Measurements from ENCODE around the gene ATXN1. TPM values are rescaled to one million over a fixed set of nuclear protein-coding genes. Genes with fewer than 3 reads are reported as not detected.

The ATXN1 gene
- total RNA-seq, 2 donors from 2014 or later: 56.4 to 103 TPM

DNA sequence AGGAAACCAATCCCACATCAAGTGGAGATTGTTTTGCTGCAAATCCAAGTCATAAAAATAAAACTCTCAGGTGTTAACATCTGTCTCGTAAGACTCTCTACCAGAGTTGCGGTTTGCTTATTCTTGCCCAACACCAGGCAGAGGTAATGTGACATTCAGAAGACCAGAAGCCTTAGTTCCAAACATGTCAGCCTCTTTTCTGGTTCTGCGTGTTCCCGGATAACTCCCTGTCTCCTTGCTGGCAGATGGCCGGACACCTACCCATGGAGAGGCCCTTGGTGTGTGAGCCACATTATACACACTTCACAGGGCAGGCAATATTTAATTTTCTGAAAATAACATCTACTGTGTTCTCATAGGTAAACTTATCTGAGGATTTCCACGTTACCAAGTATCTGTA, 449.5 kb downstream of the ATXN1 start:
- Mint-ChIP-seq H3K36me3 (no peaks in the 10 kb centered on the region), H3K27ac (no peak overlapping the region), H3K27me3 (no peaks in the 10 kb centered on the region), H3K4me3 (no peak overlapping the region), H3K4me1 (ENCODE audit: low read depth in 2 of 2) (peaks cover under 1 to 3% of the 10 kb centered on the region in 2 donors), H3K9me3 (no peaks in the 10 kb centered on the region)
- ATAC-seq (no peak), DNase-seq (ENCODE audit: low spot score) (no peak)

DNA sequence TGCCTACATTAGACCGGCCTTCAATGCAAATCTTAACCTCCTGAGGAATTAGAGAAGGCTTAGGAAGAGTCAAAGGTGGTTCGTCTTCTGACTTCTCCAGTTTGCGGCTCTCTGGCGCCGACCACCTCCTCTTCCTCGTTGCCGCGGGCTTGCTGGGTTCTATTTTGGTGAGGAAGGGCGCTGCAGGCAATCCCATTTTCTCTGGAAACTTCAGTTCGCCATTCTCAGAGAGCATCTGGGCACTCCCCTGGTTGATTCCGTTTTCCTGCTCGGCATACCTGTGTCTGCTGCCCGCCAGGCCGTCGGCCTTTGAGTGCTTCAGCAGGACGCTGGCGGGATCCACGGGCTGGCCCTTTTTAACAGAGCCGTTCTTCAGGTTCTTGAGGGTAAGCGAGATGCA, 454.9 kb downstream of the ATXN1 start:
- H3K4me1 Mint-ChIP-seq (ENCODE audit: low read depth in 2 of 2): no peaks in the 10 kb centered on the region
- no peak for DNase-seq (ENCODE audit: low spot score)
- no peak overlapping the region for H3K4me3 Mint-ChIP-seq
- peaks cover 5% of the 10 kb centered on the region for H3K36me3 Mint-ChIP-seq
- no peak overlapping the region for H3K27ac Mint-ChIP-seq
- no peaks in the 10 kb centered on the region for H3K9me3 Mint-ChIP-seq
- no peak for ATAC-seq
- no peaks in the 10 kb centered on the region for H3K27me3 Mint-ChIP-seq

- no peak for ATAC-seq
Measured at GRCh38 chr6:16305788-16306187, 455.5 kb downstream of the ATXN1 start.

DNA sequence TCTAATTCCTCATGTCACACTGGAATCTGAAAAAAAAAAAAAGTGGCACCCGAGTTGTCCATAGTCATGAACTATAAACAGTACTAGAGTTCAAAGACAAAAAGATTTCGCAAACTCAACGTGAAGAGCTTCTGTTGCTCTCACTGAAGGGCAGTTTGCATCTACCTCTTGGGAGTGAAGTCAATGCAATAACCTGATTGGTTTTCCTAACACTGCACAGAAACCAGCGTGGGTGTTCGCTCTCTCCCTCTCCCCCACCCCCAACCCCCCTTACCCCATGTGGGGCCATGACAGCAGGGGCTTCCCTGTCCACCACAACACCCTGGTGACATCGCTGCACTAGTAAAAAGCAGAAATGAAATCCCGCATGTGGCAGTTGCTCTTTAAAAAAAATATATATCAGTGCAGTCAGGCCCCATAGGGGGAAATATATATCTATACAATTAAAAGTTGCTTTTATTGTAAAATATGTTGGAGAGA, 456.0 kb downstream of the ATXN1 start:
- ATAC-seq (no peak), DNase-seq (ENCODE audit: low spot score) (no peak)
- Mint-ChIP-seq H3K27me3 (no peaks in the 10 kb centered on the region), H3K27ac (no peak overlapping the region), H3K9me3 (no peaks in the 10 kb centered on the region), H3K4me3 (no peak overlapping the region), H3K36me3 (peaks cover 5% of the 10 kb centered on the region), H3K4me1 (ENCODE audit: low read depth in 2 of 2) (no peaks in the 10 kb centered on the region)

More at GRCh38 chr6:16305788-16306187, 455.5 kb downstream of the ATXN1 start:
- no peak for DNase-seq (ENCODE audit: low spot score)
- Mint-ChIP-seq H3K27ac (no peak overlapping the region), H3K4me1 (ENCODE audit: low read depth in 2 of 2) (no peaks in the 10 kb centered on the region), H3K9me3 (no peaks in the 10 kb centered on the region), H3K36me3 (peaks cover 5% of the 10 kb centered on the region), H3K27me3 (no peaks in the 10 kb centered on the region), H3K4me3 (no peak overlapping the region)

DNA sequence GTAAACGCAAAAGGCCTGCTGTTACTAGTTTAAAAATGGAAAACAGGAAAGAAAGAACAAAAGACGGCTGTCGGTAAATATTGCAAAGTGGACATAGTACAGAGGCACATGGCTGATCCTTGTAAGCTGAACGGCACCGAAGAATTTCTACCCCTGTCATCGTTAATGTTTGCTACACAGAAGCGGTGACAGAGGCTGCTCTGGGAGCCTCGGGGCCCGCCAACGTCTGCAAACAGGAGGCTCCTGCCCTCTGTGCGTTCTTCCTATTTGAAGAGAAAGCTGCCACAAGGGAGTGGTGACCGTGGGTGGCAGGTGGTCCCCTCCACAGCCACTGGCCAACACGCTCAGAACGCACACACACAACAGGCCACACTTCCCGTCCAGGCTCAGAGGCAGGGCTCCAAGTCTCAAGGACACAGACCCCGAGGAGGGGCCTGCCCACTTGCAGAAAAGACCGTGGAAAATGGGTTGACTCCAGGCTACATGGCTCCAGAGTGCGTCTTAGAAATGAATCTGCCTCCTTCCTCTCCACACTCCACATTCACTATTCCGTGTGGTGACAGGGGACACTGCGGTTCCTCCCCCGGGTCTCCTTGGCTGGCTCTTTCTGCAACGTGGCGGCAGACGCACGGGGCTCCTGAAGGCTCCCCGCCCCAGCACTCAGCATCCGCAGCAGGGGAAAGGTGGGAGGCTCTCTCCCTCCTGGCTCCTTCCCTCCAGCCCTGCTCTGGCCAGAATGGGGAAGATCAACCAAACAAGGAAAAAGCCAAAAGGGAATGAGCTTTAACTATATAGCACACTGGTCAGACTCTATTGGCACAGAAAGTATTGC, 458.3 kb downstream of the ATXN1 start:
- H3K9me3 Mint-ChIP-seq: no peaks in the 10 kb centered on the region
- H3K27me3 Mint-ChIP-seq: no peaks in the 10 kb centered on the region
- H3K36me3 Mint-ChIP-seq: peaks cover 5% of the 10 kb centered on the region
- no peak for ATAC-seq
- no peaks in the 10 kb centered on the region for H3K4me1 Mint-ChIP-seq (ENCODE audit: low read depth in 2 of 2)
- no peak overlapping the region for H3K27ac Mint-ChIP-seq
- DNase-seq (ENCODE audit: low spot score): no peak
- no peak overlapping the region for H3K4me3 Mint-ChIP-seq

GRCh38 chr6:16301511-16301910, 459.7 kb downstream of the ATXN1 start:
- no peaks in the 10 kb centered on the region for H3K9me3 Mint-ChIP-seq

DNA sequence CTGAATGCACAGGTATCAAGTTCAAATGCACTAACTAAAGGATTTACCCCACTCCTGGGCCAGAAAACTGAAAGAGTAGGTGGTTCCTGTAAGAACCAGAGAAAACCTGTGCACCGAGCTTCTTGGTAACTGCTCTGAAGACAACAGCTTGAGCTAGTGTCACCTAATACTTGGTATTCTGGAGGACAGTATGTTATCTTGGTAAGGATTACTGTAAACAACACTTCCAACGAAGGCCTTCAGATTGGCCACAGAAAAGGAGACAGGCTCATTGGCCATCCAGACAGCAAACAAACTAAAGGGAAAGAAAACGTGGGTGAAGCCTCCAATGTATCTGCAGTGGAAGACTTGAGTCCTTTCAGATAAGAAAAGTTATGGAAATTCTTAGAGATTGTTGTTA, 461.4 kb downstream of the ATXN1 start:
- Mint-ChIP-seq H3K36me3 (peaks cover 3% of the 10 kb centered on the region), H3K9me3 (no peaks in the 10 kb centered on the region), H3K27me3 (no peaks in the 10 kb centered on the region), H3K4me3 (no peak overlapping the region), H3K27ac (no peak overlapping the region), H3K4me1 (ENCODE audit: low read depth in 2 of 2) (no peaks in the 10 kb centered on the region)
- ATAC-seq (no peak), DNase-seq (ENCODE audit: low spot score) (no peak)

More at GRCh38 chr6:16301511-16301910, 459.7 kb downstream of the ATXN1 start:
- H3K36me3 Mint-ChIP-seq: peaks cover 5% of the 10 kb centered on the region
- H3K27me3 Mint-ChIP-seq: no peaks in the 10 kb centered on the region
- DNase-seq (ENCODE audit: low spot score) (no peak), ATAC-seq (no peak)
- H3K4me1 Mint-ChIP-seq (ENCODE audit: low read depth in 2 of 2): no peaks in the 10 kb centered on the region
- no peak overlapping the region for H3K27ac Mint-ChIP-seq
- no peak overlapping the region for H3K4me3 Mint-ChIP-seq

DNA sequence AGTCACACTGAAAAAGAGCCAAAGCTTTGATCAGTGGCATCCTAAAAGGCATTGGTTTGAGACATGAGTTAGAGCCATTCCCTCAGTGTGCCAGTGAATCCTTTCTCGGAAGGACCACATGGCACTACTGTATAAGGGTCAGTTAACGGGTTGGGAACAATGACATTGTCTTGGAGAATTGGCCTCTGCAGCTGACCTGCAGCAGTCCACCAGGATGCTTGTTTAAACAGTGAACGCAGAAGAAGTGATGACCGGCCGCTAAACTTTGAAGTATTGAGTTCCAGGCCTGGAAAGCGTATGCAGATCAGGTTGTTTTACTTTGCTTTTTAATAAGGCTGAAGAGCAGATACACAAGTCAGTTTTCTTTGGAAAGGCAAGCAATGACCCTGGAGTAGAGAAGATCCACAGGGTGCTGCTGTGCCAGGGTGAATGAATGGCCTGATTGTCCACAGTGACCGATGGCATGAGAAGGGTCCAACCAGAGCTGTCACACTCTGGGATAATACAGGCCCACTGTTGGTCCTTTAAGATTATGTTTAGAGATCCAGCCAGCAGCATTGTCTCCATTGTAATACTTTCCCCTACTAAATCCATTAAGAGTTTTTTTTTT, 465.1 kb downstream of the ATXN1 start:
- no peaks in the 10 kb centered on the region for H3K36me3 Mint-ChIP-seq
- H3K9me3 Mint-ChIP-seq: no peaks in the 10 kb centered on the region
- DNase-seq (ENCODE audit: low spot score) (no peak), ATAC-seq (no peak)
- no peaks in the 10 kb centered on the region for H3K27me3 Mint-ChIP-seq
- no peak overlapping the region for H3K27ac Mint-ChIP-seq
- no peaks in the 10 kb centered on the region for H3K4me1 Mint-ChIP-seq (ENCODE audit: low read depth in 2 of 2)
- no peak overlapping the region for H3K4me3 Mint-ChIP-seq

GRCh38 chr6:16295471-16295870, 465.8 kb downstream of the ATXN1 start:
- no peaks in the 10 kb centered on the region for H3K4me1 Mint-ChIP-seq (ENCODE audit: low read depth in 2 of 2)
- H3K9me3 Mint-ChIP-seq: no peaks in the 10 kb centered on the region
- no peak overlapping the region for H3K4me3 Mint-ChIP-seq
- no peaks in the 10 kb centered on the region for H3K36me3 Mint-ChIP-seq
- no peak overlapping the region for H3K27ac Mint-ChIP-seq
- H3K27me3 Mint-ChIP-seq: no peaks in the 10 kb centered on the region
- DNase-seq (ENCODE audit: low spot score): no peak
- ATAC-seq: no peak

DNA sequence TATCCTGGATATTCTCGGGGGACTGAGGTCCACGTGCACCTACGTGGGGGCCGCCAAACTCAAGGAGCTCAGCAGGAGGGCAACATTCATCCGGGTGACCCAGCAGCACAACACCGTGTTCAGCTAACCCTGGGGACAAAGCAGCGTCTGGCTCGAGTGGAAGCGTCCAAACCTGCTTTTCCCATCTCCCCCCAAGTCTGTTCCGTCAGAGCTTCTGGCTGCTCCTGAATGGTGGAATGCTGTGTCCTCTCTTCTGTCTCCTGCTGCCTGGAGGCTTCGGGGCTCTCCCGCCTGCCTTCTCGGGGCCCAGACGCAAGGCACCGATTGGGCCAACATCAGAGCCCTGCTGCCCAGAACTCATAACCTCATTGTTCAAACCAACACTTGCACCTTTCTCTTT, 466.2 kb downstream of the ATXN1 start:
- H3K9me3 Mint-ChIP-seq: no peaks in the 10 kb centered on the region
- ATAC-seq: no peak

GRCh38 chr6:16294371-16294770, 466.9 kb downstream of the ATXN1 start:
- DNase-seq (ENCODE audit: low spot score): no peak
- no peaks in the 10 kb centered on the region for H3K27me3 Mint-ChIP-seq
- no peak overlapping the region for H3K4me3 Mint-ChIP-seq
- ATAC-seq: no peak
- H3K36me3 Mint-ChIP-seq: no peaks in the 10 kb centered on the region
- H3K4me1 Mint-ChIP-seq (ENCODE audit: low read depth in 2 of 2): no peaks in the 10 kb centered on the region
- no peaks in the 10 kb centered on the region for H3K9me3 Mint-ChIP-seq
- no peak overlapping the region for H3K27ac Mint-ChIP-seq

More for the DNA sequence above, 466.2 kb downstream of the ATXN1 start:
- DNase-seq (ENCODE audit: low spot score): no peak
- Mint-ChIP-seq H3K4me1 (ENCODE audit: low read depth in 2 of 2) (no peaks in the 10 kb centered on the region), H3K36me3 (no peaks in the 10 kb centered on the region), H3K27ac (no peak overlapping the region), H3K27me3 (no peaks in the 10 kb centered on the region), H3K4me3 (no peak overlapping the region)

DNA sequence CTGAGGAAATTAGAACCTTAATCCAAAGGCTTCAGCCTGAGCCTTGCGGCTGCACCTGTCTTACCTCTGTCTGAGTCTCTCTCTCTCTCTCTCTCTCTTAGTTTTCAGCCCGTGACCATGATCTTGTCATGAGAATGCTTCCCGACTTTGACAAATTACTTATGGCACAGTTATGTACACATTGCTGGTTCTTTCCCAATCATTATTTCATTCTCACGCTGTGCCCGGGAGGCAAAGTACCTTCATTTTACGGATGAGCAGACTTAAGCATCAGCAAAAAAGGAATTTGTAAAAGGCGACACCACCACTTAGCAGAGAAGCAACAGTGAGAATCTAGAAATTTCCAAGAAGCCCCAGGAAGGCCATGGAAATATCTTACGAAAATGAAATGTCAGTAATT, 468.3 kb downstream of the ATXN1 start:
- DNase-seq (ENCODE audit: low spot score) (no peak), ATAC-seq (no peak)
- Mint-ChIP-seq H3K27ac (no peak overlapping the region), H3K4me3 (no peak overlapping the region), H3K9me3 (no peaks in the 10 kb centered on the region), H3K36me3 (no peaks in the 10 kb centered on the region), H3K27me3 (no peaks in the 10 kb centered on the region), H3K4me1 (ENCODE audit: low read depth in 2 of 2) (no peaks in the 10 kb centered on the region)

- no peak overlapping the region for H3K4me3 Mint-ChIP-seq
- no peak overlapping the region for H3K27ac Mint-ChIP-seq
- no peak for ATAC-seq
- H3K27me3 Mint-ChIP-seq: no peaks in the 10 kb centered on the region
- H3K36me3 Mint-ChIP-seq: no peaks in the 10 kb centered on the region
- H3K4me1 Mint-ChIP-seq (ENCODE audit: low read depth in 2 of 2): no peaks in the 10 kb centered on the region
- no peak for DNase-seq (ENCODE audit: low spot score)
- H3K9me3 Mint-ChIP-seq: no peaks in the 10 kb centered on the region
Measured at GRCh38 chr6:16292432-16292831, 468.8 kb downstream of the ATXN1 start.

DNA sequence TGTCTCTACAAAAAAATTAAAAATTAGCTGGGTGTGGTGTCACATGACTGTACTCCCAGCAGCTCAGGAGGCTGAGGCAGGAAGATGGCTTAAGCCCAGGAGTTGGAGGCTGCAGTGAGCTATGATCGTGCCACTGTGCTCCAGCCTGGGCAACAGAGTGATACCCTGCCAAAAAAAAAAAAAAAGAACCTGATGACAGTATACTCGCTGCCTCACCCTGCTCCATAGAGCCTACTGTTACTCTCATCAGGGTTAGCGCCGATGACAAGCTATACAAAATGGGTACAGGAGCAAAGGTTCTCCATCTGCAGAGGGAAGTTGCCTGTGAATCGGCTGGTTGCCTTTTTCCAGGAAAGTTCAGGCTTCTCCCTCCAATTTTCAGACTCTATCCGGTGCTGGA, 469.5 kb downstream of the ATXN1 start:
- Mint-ChIP-seq H3K27ac (no peak overlapping the region), H3K4me3 (no peak overlapping the region), H3K27me3 (no peaks in the 10 kb centered on the region), H3K36me3 (no peaks in the 10 kb centered on the region), H3K4me1 (ENCODE audit: low read depth in 2 of 2) (no peaks in the 10 kb centered on the region), H3K9me3 (no peaks in the 10 kb centered on the region)
- no peak for ATAC-seq
- DNase-seq (ENCODE audit: low spot score): no peak

All from natural killer cell treated with Interleukin-12 subunit alpha and Interleukin-12 subunit beta and Interleukin-15 and Interleukin-18, amount 100 ng/mL, for 72 hours (primary cell).